SK-N-SH treated with all-trans-retinoic acid at 6 μM for 48 hours (cell line): Measurements from ENCODE around the gene KDM4E.

ENCODE experiments used
- ARNTL ChIP-seq: fragments of 450-650 bp; formaldehyde crosslinking; IDR thresholded peaks from 2 replicates; pipeline ENCODE4 v1.5.0; 2020; ENCODE audit warnings: low read depth, mild to moderate bottlenecking, moderate library complexity, borderline replicate concordance
- CREB5 ChIP-seq: fragments of 250-450 bp; sonication (Bioruptor Pico); IDR thresholded peaks from 2 replicates; pipeline ENCODE4 v1.5.1; 2020; ENCODE audit warnings: low read depth, mild to moderate bottlenecking, moderate library complexity
- ISL1 ChIP-seq: fragments of 250-450 bp; sonication (Bioruptor Pico); IDR thresholded peaks from 2 replicates; pipeline ENCODE4 v2.1.2; 2022; ENCODE audit warnings: mild to moderate bottlenecking, moderate library complexity
- TCF4 ChIP-seq: fragments of 250-450 bp; sonication (Bioruptor Pico); IDR thresholded peaks from 2 replicates; pipeline ENCODE4 v1.8.0; 2021; ENCODE audit warnings: mild to moderate bottlenecking, moderate library complexity, borderline replicate concordance
- TOX ChIP-seq: fragments of 250-450 bp; sonication (Bioruptor Pico); IDR thresholded peaks from 2 replicates; pipeline ENCODE4 v1.8.0; 2021; ENCODE audit warnings: mild to moderate bottlenecking, moderate library complexity, borderline replicate concordance
- ZFP30 ChIP-seq: fragments of 450-650 bp; formaldehyde crosslinking; IDR thresholded peaks from 2 replicates; pipeline ENCODE4 v1.5.0; 2022; ENCODE audit warnings: mild to moderate bottlenecking, moderate library complexity
- ZNF70 ChIP-seq: fragments of 450-650 bp; formaldehyde crosslinking; IDR thresholded peaks from 2 replicates; pipeline ENCODE4 v1.5.0; 2020; ENCODE audit warnings: mild to moderate bottlenecking, moderate library complexity
- TF ChIP-seq, protein P1 (sequence below): fragments of 250-450 bp; sonication (Bioruptor Pico); IDR thresholded peaks from 2 replicates; pipeline ENCODE4 v1.8.0; 2020; ENCODE audit warnings: mild to moderate bottlenecking, moderate library complexity, borderline replicate concordance

- TF ChIP-seq TCF4 (CRISPR knock-in tag) (no peak), CREB5 (no peak), TOX (CRISPR knock-in tag) (no peak), ZFP30 (CRISPR knock-in tag) (no peak), ZNF70 (no peak), ISL1 (CRISPR knock-in tag) (no peak), ARNTL (no peak)
- TF ChIP-seq, protein P1, sequence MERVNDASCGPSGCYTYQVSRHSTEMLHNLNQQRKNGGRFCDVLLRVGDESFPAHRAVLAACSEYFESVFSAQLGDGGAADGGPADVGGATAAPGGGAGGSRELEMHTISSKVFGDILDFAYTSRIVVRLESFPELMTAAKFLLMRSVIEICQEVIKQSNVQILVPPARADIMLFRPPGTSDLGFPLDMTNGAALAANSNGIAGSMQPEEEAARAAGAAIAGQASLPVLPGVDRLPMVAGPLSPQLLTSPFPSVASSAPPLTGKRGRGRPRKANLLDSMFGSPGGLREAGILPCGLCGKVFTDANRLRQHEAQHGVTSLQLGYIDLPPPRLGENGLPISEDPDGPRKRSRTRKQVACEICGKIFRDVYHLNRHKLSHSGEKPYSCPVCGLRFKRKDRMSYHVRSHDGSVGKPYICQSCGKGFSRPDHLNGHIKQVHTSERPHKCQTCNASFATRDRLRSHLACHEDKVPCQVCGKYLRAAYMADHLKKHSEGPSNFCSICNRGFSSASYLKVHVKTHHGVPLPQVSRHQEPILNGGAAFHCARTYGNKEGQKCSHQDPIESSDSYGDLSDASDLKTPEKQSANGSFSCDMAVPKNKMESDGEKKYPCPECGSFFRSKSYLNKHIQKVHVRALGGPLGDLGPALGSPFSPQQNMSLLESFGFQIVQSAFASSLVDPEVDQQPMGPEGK (CRISPR knock-in tag), result no peak
These were observed 17.8 kb downstream of the KDM4E start for GRCh38 chr11:95042906-95043305.
